Measurements from ENCODE around the gene TIAM1. TPM values are rescaled to one million over a fixed set of nuclear protein-coding genes. Genes with fewer than 3 reads are reported as not detected.

Gene TIAM1
- total RNA-seq, 2 experiments from 2014 or later = 34.9 to 38.5 TPM

GRCh38 chr21:31103163-31103562 is 240.9 kb downstream of the TIAM1 start:
- peaks cover 23% of the 10 kb centered on the region for H3K4me1 Mint-ChIP-seq (ENCODE audit: low read depth)
- intact Hi-C loops (cut with micrococcal nuclease) = loop anchor here (10.0 kb wide), 1 partner anchor 482 kb away; no protein-coding TSS in a partner anchor
- TF ChIP-seq CTCF (IDR thresholded peaks at IDR 0.05) = no peak

GRCh38 chr21:31099122-31099521 is 244.9 kb downstream of the TIAM1 start:
- POLR2A ChIA-PET = interaction anchor here (0.6 kb wide), 1 partner anchor 83 kb away, joined by 3 read pairs; no protein-coding TSS in a partner anchor
- H3K27me3 Mint-ChIP-seq = peaks cover 2% of the 10 kb centered on the region
- no peak for DNase-seq
- no peak overlapping the region for H3K27ac Mint-ChIP-seq
- CTCF ChIA-PET = interaction anchor here (0.7 to 7.4 kb wide), 30 partner anchors 9 to 510 kb away, joined by 3 to 79 read pairs (median 4); no protein-coding TSS in a partner anchor
- TF ChIP-seq CTCF (IDR thresholded peaks at IDR 0.05) = no peak
- ATAC-seq = no peak
- H3K4me3 Mint-ChIP-seq = no peak overlapping the region
- H3K4me1 Mint-ChIP-seq (ENCODE audit: low read depth) = peaks cover 23% of the 10 kb centered on the region
- H3K36me3 Mint-ChIP-seq (ENCODE audit: low read depth) = no peaks in the 10 kb centered on the region
- intact Hi-C loops (cut with micrococcal nuclease) = loop anchor here (2.0 to 5.0 kb wide), 2 partner anchors 82 to 503 kb away; no protein-coding TSS in a partner anchor
- H3K9me3 Mint-ChIP-seq = peaks cover 7% of the 10 kb centered on the region

More at GRCh38 chr21:31103163-31103562, 240.9 kb downstream of the TIAM1 start:
- CTCF ChIA-PET = interaction anchor here (1.3 to 7.4 kb wide), 5 partner anchors 14 to 501 kb away, joined by 4 to 79 read pairs (median 12); no protein-coding TSS in a partner anchor
- Mint-ChIP-seq H3K36me3 (ENCODE audit: low read depth) (no peaks in the 10 kb centered on the region), H3K9me3 (no peaks in the 10 kb centered on the region), H3K27ac (no peak overlapping the region), H3K27me3 (peaks cover 2% of the 10 kb centered on the region), H3K4me3 (no peak overlapping the region)
- POLR2A ChIA-PET = no interaction called here
- no peak for ATAC-seq
- no peak for DNase-seq

GRCh38 chr21:31098576-31099005 is 245.5 kb downstream of the TIAM1 start:
- H3K27ac Mint-ChIP-seq = no peak overlapping the region
- DNase-seq = peak; percentile 84
- peaks cover 7% of the 10 kb centered on the region for H3K9me3 Mint-ChIP-seq
- peaks cover 2% of the 10 kb centered on the region for H3K27me3 Mint-ChIP-seq
- CTCF ChIA-PET = interaction anchor here (0.6 to 7.4 kb wide), 25 partner anchors 8 to 507 kb away, joined by 3 to 79 read pairs (median 4); no protein-coding TSS in a partner anchor
- TF ChIP-seq CTCF (IDR thresholded peaks at IDR 0.05) = peak; percentile 92
- POLR2A ChIA-PET = no interaction called here
- H3K36me3 Mint-ChIP-seq (ENCODE audit: low read depth) = no peaks in the 10 kb centered on the region
- intact Hi-C loops (cut with micrococcal nuclease) = loop anchor here (2.0 to 5.0 kb wide), 2 partner anchors 82 to 504 kb away; no protein-coding TSS in a partner anchor
- peak; percentile 87 for ATAC-seq
- no peak overlapping the region for H3K4me3 Mint-ChIP-seq
- peaks cover 18% of the 10 kb centered on the region for H3K4me1 Mint-ChIP-seq (ENCODE audit: low read depth)

- no peaks in the 10 kb centered on the region for H3K4me1 Mint-ChIP-seq (ENCODE audit: low read depth)
- CTCF ChIA-PET = no interaction called here
- no peaks in the 10 kb centered on the region for H3K36me3 Mint-ChIP-seq (ENCODE audit: low read depth)
- peaks cover 8% of the 10 kb centered on the region for H3K9me3 Mint-ChIP-seq
- H3K4me3 Mint-ChIP-seq = no peak overlapping the region
- no peak for DNase-seq
- intact Hi-C loops (cut with micrococcal nuclease) = no loop called here
- no peak for ATAC-seq
- H3K27ac Mint-ChIP-seq = no peak overlapping the region
- no peak for TF ChIP-seq CTCF (IDR thresholded peaks at IDR 0.05)
- POLR2A ChIA-PET = no interaction called here
- H3K27me3 Mint-ChIP-seq = peaks cover 1% of the 10 kb centered on the region
Observed at GRCh38 chr21:31092832-31093625, 251.0 kb downstream of the TIAM1 start.

GRCh38 chr21:31090376-31090775 is 253.7 kb downstream of the TIAM1 start:
- H3K36me3 Mint-ChIP-seq (ENCODE audit: low read depth) = no peaks in the 10 kb centered on the region
- no peak overlapping the region for H3K4me3 Mint-ChIP-seq
- H3K4me1 Mint-ChIP-seq (ENCODE audit: low read depth) = peaks cover 5% of the 10 kb centered on the region
- CTCF ChIA-PET = interaction anchor here (0.6 to 1.8 kb wide), 5 partner anchors 9 to 491 kb away, joined by 3 to 5 read pairs (median 5); no protein-coding TSS in a partner anchor
- POLR2A ChIA-PET = no interaction called here
- no peak for DNase-seq
- intact Hi-C loops (cut with micrococcal nuclease) = no loop called here
- no peak overlapping the region for H3K27ac Mint-ChIP-seq
- H3K27me3 Mint-ChIP-seq = peaks cover 1% of the 10 kb centered on the region
- ATAC-seq = no peak
- H3K9me3 Mint-ChIP-seq = peaks cover 8% of the 10 kb centered on the region
- TF ChIP-seq CTCF (IDR thresholded peaks at IDR 0.05) = no peak
